Pulmonary artery endothelial cell (primary cell): ENCODE measurements around the gene KLF13. TPM values are rescaled to one million over a fixed set of nuclear protein-coding genes. Genes with fewer than 3 reads are reported as not detected.

Experiments used
- DNase-seq: peaks from one replicate; pipeline ENCODE4 v3.0.0-alpha.2; 2011; ENCODE audit warnings: low read depth, low spot score
- total RNA-seq: library from RNA; depleted of rRNA; stranded (reverse); fragments of >200 nt; gene quantifications from 2 replicates; pipeline ENCODE4 v1.2.3, GENCODE V29; 2014

The KLF13 gene
- total RNA-seq, 1 donor from 2014 or later, result 35.5 TPM

- DNase-seq, result no peak
Measured at GRCh38 chr15:31397851-31398661, 71.4 kb downstream of the KLF13 start.

- DNase-seq, result no peak
Measured at GRCh38 chr15:31398677-31399301, 72.2 kb downstream of the KLF13 start.

- DNase-seq, result no peak
Measured at GRCh38 chr15:31399544-31400171, 73.0 kb downstream of the KLF13 start.

GRCh38 chr15:31400222-31400927 is 73.7 kb downstream of the KLF13 start:
- DNase-seq, result no peak

- DNase-seq, result no peak
Measured at GRCh38 chr15:31401282-31401681, 74.6 kb downstream of the KLF13 start.

GRCh38 chr15:31402003-31402402 is 75.4 kb downstream of the KLF13 start:
- DNase-seq, result no peak

- DNase-seq, result no peak
Measured at GRCh38 chr15:31402511-31403056, 75.9 kb downstream of the KLF13 start.

- DNase-seq, result no peak
Measured at GRCh38 chr15:31403096-31403495, 76.5 kb downstream of the KLF13 start.

- DNase-seq, result no peak
Measured at GRCh38 chr15:31403606-31404005, 77.0 kb downstream of the KLF13 start.

GRCh38 chr15:31404345-31404744 is 77.7 kb downstream of the KLF13 start:
- no peak for DNase-seq

- no peak for DNase-seq
Measured at GRCh38 chr15:31405200-31405920, 78.7 kb downstream of the KLF13 start.

- DNase-seq, result no peak
Measured at GRCh38 chr15:31407376-31407775, 80.7 kb downstream of the KLF13 start.

- no peak for DNase-seq
Measured at GRCh38 chr15:31407851-31408250, 81.2 kb downstream of the KLF13 start.

GRCh38 chr15:31408724-31409123 is 82.1 kb downstream of the KLF13 start:
- DNase-seq, result no peak

GRCh38 chr15:31409171-31409570 is 82.5 kb downstream of the KLF13 start:
- DNase-seq, result no peak

- DNase-seq, result no peak
Measured at GRCh38 chr15:31412824-31413223, 86.2 kb downstream of the KLF13 start.

GRCh38 chr15:31415201-31415600 is 88.6 kb downstream of the KLF13 start:
- no peak for DNase-seq

GRCh38 chr15:31419820-31420219 is 93.2 kb downstream of the KLF13 start:
- no peak for DNase-seq

GRCh38 chr15:31427411-31427810 is 100.8 kb downstream of the KLF13 start:
- no peak for DNase-seq
